ENCODE measurements around the gene NTSR2.

- TF ChIP-seq CTCF (IDR thresholded peaks at IDR 0.05) (no peak), POLR2A (IDR thresholded peaks at IDR 0.05) (no peak), EP300 (IDR thresholded peaks at IDR 0.05) (no peak)
Measured at GRCh38 chr2:11713815-11714214, 43.8 kb upstream of the NTSR2 start.

Data from tibial nerve (tissue), 4 donors.